ENCODE measurements around the gene EQTN.
"Not testable (repeated sequence)": the region's sequence is repeated elsewhere in the genome, so short reads cannot be mapped to it uniquely, and the experiment has no call there.

EQTN gene

GRCh38 chr9:27292659-27293405 lies 4.1 kb downstream of the EQTN start:
- no peak for DNase-seq (ENCODE audit: low spot score)

GRCh38 chr9:27291292-27291691 lies 5.7 kb downstream of the EQTN start:
- DNase-seq (ENCODE audit: low spot score): no peak

GRCh38 chr9:27282269-27282668 lies 14.7 kb downstream of the EQTN start:
- no peak for DNase-seq (ENCODE audit: low spot score)

GRCh38 chr9:27280860-27281259 lies 16.1 kb downstream of the EQTN start:
- no peak for DNase-seq (ENCODE audit: low spot score)

- no peak for DNase-seq (ENCODE audit: low spot score)
Observed at GRCh38 chr9:27280249-27280648, 16.7 kb downstream of the EQTN start.

GRCh38 chr9:27279611-27280010 lies 17.3 kb downstream of the EQTN start:
- DNase-seq (ENCODE audit: low spot score): no peak

- no peak for DNase-seq (ENCODE audit: low spot score)
Observed at GRCh38 chr9:27278374-27278773, 18.6 kb downstream of the EQTN start.

- DNase-seq (ENCODE audit: low spot score): peak; percentile 73
Observed at GRCh38 chr9:27276193-27277030, 20.5 kb downstream of the EQTN start.

GRCh38 chr9:27273186-27273585 lies 23.8 kb downstream of the EQTN start:
- DNase-seq (ENCODE audit: low spot score): no peak

GRCh38 chr9:27272103-27272502 lies 24.8 kb downstream of the EQTN start:
- DNase-seq (ENCODE audit: low spot score): no peak

- DNase-seq (ENCODE audit: low spot score): no peak
Observed at GRCh38 chr9:27261517-27262211, 35.3 kb downstream of the EQTN start.

GRCh38 chr9:27260789-27261516 lies 36.0 kb downstream of the EQTN start:
- no peak for DNase-seq (ENCODE audit: low spot score)

GRCh38 chr9:27258662-27259061 lies 38.3 kb downstream of the EQTN start:
- no peak for DNase-seq (ENCODE audit: low spot score)

GRCh38 chr9:27248702-27249101 lies 48.2 kb downstream of the EQTN start:
- DNase-seq (ENCODE audit: low spot score): no peak

GRCh38 chr9:27247756-27248155 lies 49.2 kb downstream of the EQTN start:
- peak; percentile 48 for DNase-seq (ENCODE audit: low spot score)

GRCh38 chr9:27239648-27240047 lies 57.3 kb downstream of the EQTN start:
- not testable (repeated sequence) for DNase-seq (ENCODE audit: low spot score)
